Lower leg skin (tissue), 3 donors: Measurements from ENCODE around the gene ROR2.

ENCODE experiments used
- POLR2A ChIP-seq, 2 donors: fragments of 450-650 bp; IDR thresholded peaks; one replicate each; pipeline ENCODE4 v1.6.1; 2016 to 2017; ENCODE audit warnings: antibody characterized with exemption in 2 of 2, mild to moderate bottlenecking in 1 of 2, moderate library complexity in 1 of 2
- TF ChIP-seq, protein P1 (sequence below), 3 donors: fragments of 450-650 bp; IDR thresholded peaks; one replicate each; pipeline ENCODE4 v1.5.1; 2016; ENCODE audit warnings: antibody characterized with exemption in 3 of 3, mild to moderate bottlenecking in 3 of 3, moderate library complexity in 2 of 3

DNA sequence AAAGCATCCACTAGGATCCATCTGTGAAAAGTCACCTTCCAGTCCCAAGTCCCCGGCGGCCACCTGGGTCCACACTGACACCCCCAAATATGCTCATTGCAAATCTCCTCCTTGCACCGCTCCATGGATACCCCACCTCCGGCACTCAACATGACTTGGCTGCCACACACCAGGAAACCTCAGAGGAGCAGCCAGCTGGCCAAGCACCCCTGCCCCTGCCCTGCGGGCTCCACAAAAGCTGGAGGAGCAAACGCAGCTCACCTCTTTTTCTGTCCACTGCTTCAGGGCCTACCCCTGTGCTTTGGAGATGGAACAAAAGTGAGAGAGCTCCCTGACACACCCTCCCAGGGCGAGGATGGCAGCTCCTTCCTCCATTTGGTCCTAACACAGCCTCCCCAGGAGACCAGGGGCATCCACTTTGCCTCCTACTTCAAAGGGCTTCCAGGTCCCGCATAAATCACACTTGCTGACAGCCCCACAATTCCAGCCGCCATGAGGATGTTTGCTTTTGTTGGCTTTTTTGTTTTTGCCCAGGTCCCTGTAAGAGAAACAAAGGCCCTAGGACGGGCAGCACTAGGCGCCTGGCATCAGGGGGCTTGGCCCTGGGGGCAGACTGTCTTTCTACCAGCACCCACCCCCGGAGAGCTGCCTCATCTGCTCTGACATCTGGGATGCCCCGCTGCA is 14.8 kb downstream of the ROR2 start:
- TF ChIP-seq, protein P1, sequence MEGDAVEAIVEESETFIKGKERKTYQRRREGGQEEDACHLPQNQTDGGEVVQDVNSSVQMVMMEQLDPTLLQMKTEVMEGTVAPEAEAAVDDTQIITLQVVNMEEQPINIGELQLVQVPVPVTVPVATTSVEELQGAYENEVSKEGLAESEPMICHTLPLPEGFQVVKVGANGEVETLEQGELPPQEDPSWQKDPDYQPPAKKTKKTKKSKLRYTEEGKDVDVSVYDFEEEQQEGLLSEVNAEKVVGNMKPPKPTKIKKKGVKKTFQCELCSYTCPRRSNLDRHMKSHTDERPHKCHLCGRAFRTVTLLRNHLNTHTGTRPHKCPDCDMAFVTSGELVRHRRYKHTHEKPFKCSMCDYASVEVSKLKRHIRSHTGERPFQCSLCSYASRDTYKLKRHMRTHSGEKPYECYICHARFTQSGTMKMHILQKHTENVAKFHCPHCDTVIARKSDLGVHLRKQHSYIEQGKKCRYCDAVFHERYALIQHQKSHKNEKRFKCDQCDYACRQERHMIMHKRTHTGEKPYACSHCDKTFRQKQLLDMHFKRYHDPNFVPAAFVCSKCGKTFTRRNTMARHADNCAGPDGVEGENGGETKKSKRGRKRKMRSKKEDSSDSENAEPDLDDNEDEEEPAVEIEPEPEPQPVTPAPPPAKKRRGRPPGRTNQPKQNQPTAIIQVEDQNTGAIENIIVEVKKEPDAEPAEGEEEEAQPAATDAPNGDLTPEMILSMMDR (IDR thresholded peaks at IDR 0.05), result no peak
- TF ChIP-seq POLR2A (IDR thresholded peaks at IDR 0.05), result no peak
